ENCODE results near the gene DHRS13.

DHRS13 gene

DNA sequence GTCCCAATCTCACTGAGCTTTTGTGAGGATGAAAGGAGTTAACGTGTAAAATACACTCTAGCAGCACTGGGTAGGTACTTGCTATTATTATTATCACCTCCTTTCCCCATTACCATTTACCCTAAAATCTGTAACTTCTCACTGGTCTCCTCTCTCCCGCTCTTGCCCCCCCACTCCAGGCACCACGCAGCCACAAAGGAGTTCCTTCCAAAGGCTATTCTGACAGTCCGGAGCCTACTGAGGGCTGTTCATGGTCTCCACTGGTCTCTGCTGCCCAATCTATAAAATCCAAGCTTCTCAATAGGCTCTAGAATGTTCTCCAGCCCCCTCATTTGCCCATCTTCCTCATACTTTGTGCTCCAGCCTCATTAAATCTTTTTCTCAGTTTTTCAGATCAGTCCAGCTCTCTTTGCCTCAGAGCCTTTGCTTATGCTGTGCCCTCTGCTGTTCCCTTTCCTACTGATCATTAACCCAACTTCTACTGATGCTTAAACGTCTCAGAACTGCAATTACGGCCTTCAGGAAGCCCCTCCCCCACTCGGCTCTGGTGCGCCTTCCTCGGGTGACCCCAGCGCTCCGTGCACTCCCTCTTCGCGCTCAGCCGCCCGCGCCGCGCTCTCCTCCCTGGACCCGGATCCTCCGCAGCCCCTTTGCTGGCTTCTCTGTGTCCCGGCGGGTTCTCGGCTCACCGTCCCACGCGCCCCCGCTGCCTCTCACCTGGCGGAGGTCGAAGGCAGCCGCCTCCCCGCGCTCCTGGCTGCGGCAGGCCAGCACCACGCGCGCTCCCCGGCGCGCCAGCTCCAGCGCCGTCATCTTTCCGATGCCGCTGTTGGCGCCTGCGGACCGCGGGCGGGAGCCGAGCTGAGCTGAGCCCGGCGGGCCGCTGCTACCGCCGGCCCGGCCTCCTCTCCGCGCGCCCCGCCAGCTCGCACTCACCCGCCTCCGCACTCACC, 737 bp downstream of the DHRS13 start:
- peak; percentile 69 for DNase-seq

DNA sequence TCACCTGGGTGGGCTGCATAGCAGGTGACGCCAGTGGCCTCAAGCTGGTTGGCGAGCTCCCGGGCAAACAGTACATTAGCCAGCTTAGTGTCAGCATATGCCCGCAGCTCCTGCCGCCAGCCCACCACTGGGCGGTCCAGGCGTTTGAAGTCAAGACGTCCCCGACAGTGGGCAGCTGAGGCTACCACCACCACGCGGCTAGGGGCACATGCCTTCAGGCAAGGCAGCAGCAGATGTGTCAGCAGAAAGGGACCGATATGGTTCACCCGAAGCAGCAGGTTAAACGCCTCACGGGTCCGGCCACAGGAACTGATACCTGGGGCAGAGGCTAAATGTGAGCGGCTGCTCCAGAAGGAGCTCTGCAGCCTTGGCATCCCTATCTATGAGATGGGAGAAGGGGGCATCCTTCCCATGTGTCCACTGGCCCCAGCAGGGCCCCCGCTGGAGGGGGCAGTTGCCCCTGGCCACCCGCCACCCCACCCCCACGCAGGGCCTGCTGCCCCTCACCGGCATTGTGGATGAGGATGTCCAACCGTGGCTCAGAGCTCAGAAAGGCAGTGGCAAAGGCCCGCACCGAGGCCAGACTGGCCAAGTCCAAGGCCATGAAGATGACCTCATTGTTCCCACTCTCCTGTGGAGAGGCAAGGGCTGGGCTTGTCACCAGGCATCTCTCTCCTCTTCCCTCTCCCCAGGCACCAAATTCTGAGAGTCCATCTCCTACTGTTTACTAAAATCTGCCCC, 1.7 kb downstream of the DHRS13 start:
- no peak for DNase-seq

DNA sequence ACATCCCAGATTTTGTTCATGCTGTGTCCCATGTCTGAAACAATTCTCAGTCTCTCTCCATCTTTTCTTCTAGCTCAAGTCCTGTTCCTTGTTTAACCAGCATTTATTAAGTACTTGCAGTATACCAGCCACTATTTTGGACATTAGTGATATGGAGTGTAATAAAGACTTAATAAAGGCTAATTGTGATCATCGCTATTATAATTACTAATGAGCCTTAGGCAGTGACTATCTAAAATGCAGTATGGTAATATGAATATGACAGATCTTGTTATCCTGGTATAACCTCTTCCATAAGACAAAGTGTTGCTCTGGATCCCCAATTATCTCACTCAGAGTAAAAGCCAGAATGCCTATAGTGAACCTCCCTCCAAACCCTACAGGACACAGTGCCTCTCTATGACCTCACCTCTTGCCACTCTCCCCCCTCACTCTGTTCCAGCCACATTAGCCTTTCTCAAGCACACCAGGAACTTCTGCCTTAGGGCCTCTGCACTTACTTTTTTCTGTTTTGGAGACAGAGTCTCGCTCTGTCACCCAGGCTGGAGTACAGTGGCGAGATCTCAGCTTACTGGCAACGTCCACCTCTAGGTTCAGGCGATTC, 3.6 kb downstream of the DHRS13 start:
- no peak for DNase-seq

DNA sequence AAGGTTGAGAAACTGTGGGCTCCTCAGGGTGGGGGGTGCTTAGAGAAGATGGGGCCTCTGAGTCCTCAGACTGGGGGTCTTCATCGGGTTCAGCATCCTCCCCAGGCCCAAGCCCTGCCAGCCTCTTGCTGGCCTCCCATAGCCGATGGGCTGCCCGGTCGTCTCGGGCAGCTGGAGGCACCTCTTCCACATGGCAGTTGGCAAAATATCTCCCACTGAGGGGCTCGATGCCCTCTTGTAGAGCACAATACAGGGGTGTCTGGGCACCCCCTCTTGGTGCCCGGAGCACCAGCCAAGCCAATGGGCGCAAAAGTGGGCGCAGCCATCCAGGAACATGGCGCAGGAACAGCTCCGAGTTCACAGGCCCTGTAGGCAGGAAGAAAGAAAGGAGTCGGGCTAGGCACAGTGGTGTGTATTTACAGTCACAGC, 4.3 kb downstream of the DHRS13 start:
- no peak for DNase-seq

DNA sequence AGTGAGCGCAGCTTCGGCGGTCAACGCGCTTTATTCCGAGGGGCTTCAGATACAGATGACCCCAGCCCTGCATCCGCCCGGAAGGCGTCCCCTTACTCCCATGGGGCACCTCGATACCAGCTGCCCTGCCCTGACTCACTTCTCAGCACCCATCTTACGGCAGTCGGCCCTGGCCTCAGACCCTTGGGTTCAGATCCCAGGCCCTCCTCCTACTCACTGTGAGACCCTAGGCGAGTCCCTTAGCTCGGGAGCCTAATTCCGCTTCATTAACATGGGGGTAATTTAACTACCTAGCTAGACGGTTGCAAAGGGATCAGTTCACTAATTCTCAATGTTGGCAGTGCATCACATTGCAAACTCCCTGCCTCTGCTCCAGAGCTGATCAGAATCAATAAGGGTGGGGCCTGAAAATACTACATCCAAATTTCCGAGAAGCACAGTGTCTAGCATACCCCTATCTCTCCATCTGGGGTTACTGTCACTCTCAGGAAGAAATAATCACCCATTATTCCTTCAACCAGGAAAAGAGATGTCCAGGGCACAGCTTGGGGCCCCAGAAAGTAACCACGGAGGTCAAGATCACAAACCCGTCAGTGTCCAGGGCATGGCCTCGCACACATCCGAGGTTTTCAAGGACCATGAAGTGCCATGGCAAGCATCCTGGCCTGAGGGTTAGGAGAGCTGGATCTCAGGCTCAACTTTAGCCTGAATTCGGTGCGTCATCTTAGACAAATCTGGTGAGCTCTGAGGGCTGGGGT, 4.9 kb downstream of the DHRS13 start:
- no peak for DNase-seq

DNA sequence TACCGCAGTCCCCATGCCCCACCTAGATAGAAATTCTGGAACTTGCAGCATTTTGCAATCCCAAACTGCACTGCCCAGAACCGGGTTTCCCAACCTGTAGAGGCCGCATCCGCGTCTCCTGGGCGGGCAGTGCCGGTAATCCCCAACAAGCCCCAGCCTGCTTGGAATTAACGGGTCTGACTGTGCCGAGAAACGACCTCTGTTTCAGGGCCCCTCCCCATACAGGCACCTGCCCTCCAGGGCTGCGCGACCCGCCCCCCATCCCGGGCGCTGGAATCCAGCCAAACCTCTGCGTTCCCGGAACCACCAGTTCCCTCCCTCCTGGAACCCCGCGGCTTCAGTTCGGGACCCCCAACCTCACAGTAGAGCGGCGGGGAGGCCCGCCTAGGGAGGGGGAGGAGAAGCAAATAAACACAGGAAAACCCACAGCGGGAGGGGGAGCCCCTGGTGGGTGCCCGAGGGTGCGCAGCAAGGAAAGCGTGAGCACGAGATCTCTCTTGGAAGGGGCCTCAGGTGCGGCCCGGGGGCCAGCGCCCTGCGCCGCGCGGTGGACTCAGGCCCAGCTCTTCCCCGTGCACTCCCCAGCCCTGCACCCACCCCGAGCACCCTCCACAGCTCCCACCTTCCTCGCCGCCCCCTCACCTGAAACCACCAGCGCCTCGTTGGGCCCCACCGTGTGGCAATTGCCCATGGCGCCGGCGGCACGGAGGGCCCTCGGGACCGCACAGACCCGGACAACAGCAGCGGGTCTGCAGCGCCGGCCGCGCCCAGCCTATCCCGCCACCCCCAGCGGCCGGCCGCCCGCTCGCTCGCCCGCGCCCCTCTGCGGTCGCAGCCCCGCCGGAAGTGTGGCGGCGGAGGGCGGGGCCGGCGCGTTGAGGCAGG, 5.8 kb downstream of the DHRS13 start, which contains the start of gene FLOT2:
TSS of gene FLOT2 (minus strand) at position 850 of the 885 bp plus-strand sequence. CDS start at position 691, 159 bp downstream.
- DNase-seq, result peak; percentile 66

DNA sequence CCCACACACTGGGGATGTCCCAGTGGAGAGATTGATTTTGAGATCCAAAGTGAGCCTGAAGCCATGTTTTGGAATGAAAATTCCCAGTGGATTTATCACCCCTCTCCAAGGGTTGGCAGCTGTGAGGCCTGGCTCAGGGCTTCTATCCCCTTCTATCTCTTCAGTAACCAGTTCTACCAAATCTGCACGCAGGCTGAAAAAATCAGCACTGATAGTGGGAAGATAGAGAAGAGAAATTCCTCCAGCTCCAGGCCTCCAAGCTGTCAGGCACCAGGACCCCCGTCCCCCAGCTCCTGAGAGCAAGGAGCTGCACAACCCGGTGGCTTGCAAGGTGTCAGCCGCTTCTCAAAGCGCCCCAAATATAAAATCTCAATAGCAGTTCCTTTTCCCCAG, 6.4 kb downstream of the DHRS13 start:
- no peak for DNase-seq

DNA sequence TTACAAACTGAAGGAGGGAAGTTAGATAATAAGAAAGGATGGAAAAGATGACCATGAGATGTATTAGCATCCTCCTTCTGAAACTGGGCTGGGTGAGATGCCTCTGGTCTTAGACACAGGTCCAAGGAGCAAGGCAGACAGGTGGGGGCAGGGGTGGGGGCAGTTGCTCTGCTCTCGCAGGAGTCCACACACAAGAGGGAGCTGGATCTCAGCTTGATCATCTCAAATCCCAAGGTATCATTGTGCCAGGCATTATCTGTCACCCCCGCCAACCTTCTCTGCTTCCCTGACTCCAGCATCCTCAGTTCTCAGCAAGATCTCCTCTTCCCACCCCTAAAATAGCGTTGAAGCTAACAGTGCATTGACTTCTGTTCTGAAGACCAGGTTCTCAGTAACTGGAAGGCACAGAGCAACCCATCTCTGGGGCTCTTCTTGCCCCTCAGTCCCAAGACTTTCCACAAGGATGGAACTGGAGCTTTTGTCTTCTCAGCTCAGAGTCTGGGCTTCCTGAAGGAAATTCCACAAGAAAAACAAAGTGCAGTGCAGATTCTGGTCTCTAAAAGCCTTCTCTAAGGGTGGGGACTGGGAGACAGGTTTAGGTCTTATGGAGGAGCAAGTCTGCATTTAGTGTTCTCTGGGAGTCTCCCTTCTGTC, 7.0 kb downstream of the DHRS13 start:
- DNase-seq, result no peak

DNA sequence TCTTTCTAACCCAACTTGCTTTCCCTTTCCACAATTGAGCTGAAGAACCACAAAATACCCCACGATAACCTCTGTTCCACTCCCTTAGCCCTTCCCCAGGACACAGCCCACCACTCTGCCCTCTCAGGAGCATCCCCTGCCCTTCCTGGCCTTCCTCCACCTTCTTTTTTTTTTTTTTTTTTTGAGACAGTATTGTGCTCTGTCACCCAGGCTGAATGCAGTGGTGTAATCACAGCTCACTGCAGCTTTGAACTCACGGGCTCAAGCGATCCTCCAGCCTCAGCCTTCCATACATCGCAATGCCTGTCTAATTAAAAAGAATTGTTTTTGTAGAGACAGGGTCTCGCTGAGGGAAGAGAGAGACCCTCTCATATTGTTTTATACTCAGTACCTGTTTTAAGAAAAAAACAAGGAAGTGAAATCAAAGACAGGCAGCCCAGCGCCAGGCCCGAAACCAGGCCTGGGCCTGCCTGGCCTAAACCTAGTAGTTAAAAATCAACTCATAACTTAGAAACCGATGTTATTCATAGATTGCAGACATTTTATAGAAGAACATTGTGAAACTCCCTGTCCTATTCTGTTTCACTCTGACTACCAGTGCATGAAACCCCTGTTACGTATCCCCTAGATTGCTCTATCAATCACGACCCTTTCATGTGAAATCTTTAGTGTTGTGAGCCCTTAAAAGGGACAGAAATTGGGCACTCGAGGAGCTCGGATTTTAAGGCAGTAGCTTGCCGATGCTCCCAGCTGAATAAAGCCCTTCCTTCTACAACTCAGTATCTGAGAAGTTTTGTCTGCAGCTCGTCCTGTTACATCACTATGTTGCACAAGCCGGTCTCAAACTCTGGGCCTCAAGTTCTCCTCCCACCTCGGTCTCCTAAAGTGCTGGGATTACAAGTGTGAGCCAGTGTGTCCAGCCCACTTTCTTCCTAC, 9.4 kb downstream of the DHRS13 start:
- peak; percentile 75 for DNase-seq

DNA sequence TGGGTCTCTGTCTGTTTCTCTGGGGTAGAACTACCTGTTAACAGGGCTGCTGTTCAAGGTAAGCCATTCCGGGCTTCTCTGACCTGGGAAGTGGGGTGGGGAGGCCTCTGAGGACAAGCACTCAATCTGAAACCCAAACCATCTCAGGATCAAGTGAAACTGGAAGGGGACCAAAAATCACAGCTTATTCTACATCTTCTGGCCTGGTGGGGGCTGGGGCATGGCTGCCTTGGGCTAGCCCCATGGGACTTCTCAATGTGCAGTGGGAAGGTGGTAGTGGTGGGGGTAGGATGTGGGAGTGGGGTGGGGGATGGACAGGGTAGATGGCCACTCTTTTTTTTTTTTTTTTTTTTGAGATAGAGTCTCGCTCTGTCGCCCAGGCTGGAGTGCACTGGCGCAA, 10.9 kb downstream of the DHRS13 start:
- DNase-seq, result no peak

DNA sequence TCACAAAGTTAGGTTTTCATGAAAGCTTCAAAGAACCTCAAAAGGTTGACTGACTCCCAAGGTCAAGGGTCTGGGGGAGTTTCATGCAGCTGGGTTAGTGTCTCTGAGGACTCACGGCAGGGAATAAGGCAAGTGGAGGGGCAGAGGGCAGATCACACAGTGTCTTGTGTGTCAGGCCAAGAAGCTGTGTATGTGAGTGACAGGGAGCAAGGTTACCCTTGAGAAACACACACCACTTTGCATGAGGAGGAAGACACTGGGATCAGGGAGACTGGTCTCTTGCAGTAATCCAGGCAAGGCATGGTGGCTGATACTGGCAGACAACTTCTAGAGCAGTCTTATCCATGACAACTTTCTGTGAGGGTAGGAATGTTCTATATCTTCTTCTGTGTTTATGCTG, 11.7 kb downstream of the DHRS13 start:
- DNase-seq, result no peak

DNA sequence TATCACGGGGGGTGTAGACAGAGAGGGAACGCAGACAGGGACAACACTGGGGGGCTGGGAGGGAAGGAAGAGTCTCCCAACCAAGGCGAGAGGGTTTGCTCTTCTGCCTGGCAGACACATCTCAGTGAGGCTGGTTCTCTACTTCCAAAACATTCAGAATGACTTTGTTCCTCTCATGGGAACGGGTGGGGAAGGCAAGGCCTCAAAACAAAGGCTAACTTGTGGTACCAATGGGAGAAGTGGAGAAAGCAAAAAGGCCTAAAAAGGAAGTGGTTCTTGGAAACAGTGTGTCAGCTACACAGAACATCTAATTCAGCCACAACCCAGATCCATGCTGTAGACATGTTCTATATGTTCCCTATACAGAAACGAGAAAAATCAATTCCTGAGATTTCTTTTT, 12.9 kb downstream of the DHRS13 start:
- DNase-seq, result no peak

DNA sequence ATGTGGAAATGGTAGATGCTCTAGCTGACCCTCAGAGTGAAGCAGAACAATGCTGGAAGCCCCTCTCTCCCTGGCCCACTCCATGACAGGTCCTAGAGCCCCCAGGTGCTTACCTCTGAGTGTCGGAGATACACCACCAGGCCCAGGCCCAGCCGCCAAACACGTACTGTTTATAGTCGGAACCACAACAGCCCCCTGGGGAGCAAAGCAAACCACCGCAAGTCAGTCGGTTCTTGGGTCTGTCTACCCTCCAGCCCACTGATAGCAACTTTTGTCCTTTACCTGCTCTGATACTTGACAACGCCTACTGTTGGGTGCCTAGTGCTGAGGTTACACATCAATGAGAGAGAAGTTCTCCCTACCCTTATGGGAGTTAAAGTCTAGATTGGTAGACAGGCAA, 14.0 kb downstream of the DHRS13 start:
- no peak for DNase-seq

DNA sequence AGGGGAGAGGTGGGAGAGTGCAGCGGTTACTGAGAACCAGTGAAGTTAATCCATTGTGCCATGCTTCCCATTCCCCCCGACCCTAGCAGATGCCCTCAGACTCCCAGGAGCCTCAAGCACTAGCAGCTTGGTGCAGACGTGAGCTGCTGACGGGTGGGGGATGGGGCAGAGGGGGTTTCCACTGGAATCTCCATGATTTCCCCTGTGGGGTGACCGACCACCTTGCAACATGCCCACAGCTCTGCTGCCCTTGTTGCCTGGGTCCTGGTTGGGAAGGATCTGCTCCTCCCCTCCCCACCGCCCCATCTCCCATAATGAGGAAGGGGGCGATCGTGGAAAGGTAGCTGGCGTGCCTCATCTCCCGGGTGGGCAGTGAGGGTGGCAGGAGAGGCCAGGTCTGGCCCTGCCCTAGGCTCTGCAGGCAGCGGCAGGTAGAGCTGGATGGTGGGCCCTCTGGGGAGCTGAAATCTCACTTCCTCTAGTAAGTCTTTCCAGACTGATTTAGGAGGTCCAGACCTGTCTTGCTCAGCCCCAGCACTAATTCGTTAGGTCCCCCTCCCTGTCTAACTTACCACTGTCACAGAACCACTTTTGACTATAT, 14.9 kb downstream of the DHRS13 start:
- no peak for DNase-seq

DNA sequence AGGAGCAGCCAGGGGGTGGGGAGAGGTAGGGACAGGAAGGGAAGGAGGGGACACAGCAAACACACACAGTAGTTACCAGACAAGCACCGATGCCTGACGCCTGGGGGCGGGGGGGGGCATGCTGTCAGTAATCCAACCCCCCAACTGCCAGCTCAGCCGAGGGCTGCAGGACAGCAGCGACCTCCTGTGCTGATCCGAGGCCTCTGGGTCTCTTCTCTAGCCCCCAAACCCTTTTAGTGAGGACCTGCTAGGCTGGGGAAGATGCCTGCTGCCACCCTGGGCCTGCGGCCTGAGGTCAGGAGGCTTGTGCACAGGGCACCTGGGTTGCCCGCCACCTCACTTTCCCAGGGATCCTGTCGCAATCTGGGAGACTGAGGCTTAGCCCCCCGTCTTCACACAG, 16.9 kb downstream of the DHRS13 start:
- no peak for DNase-seq

DNA sequence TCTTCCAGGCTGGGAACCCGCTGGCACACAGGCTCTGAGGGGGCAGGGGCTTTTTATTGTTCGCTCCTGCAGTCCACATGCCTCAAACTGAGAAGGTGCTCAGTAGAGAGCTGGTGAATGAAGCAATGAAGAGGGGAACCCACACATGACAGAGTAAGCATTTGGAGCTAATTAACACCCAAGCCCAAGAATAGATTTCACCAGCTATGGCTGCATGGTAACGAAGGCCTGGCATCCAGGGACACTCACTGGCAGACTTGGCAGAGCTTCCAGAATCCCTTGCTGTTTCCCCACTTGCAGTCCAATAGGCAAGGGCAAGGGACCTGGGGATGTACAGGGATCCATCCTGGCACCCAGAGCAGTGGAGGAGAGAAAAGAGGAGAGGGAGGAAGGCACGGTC, 17.5 kb downstream of the DHRS13 start:
- no peak for DNase-seq

DNA sequence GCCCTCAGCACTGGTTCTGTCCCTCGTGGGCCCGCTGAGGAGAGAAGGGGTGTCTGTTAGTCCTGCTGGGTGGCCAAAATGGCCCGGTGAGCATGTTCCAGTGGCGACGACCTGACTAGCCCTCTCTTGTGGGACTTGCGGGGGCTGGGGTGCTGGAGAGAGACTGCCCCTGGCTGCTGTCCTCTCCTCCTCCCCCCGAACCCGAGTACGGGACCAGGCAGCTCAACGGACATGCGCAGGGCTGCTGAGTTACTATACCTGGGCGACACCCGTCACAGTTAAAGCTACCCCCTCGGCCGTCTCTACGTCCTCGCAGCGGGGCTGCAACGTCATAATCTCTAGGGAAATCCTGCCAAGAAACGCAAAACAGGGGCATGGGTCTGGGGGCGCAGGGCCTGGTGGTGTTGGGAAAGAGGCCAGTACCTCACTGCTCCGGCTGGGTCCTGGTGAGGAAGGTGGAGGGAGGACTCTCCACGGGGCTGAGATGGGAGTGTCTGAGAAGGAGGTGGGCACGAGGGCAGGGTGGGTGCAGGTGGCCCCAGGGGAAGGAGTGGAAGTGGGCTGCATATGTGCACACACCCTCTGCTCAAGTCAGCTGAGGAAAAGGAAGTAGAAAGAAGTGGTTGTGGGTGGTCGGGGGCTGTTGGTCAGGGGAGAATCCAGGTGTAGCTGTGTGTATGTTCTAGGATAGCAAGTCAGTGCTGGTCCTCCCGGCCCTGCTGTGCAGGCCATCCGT, 18.7 kb downstream of the DHRS13 start:
- no peak for DNase-seq

DNA sequence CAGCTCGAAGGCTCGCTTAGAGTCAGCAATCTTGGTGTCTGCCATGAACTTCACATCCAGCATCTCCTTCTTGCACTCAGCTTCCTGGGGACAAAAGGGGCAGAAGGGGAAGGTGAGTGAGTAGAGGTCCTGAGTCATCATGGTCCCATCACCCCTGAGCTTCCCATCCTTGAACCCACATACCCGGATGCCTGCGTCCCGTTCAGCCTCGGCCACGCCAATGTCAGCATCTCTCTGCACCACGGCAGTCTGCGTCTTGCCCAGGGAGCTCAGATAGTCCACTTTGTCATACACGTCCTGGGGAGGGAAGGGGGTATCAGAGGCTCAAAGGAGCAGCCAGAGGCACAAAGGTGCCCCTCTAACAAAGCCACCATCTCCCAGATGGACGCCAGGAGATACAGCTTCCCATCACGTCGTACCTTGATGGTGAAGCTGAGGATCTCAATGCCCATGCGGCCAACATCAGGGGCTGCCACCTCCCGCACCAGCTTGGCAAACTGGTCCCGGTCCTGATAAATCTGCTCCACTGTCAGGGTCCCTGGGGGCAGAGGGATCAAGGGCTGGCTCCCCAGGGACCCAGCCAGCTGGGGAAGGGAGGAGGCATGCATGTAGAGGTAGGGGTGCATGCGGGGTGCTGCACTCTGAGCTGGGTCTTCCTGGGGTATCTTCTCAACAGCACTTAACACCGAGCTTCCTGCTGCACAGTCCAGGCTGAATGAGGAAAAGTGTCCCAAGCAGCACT, 20.6 kb downstream of the DHRS13 start:
- no peak for DNase-seq

Measured in activated CD4-positive, alpha-beta T cell treated with anti-CD3 and anti-CD28 coated beads, Interleukin-10, Interleukin-2, amounts not matched to agents 100 ng/mL and 50 ng/mL, durations not matched to agents 16 hours and 8 hours (primary cell).